ENCODE data around the gene NARS2.

NARS2 gene

DNA sequence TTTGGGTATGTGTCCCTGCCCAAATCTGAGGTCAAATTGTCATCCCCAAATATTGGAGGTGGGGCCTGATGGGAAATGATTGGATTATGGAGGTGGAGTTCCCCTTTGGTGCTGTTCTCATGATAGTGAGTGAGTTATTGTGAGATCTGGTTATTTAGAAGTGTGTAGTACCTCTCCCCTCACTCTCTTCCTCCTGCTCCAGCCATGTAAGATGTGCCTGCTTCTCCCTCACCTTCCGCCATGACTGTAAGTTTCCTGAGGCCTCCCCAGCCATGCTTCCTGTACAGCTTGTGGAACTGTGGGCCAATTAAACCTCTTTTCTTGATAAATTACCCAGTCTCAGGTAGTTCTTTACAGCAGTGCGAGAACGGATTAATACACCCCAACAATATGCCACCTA lies 166.0 kb downstream of the NARS2 start:
- no peak for TF ChIP-seq YY1 (IDR thresholded peaks at IDR 0.05; ENCODE audit: insufficient read depth, insufficient read length)
- no peak for TF ChIP-seq ZNF274 (IDR thresholded peaks at IDR 0.05; ENCODE audit: low read depth, low read length)
- no peak for TF ChIP-seq SUZ12 (IDR thresholded peaks at IDR 0.05; ENCODE audit: extremely low read depth, insufficient read depth, insufficient read length)
- H3K36me3 ChIP-seq (ENCODE audit: insufficient read depth, insufficient read length, low read length): no peaks in the 10 kb centered on the region
- H3K9ac ChIP-seq (ENCODE audit: insufficient read length, low read depth): no peak overlapping the region

DNA sequence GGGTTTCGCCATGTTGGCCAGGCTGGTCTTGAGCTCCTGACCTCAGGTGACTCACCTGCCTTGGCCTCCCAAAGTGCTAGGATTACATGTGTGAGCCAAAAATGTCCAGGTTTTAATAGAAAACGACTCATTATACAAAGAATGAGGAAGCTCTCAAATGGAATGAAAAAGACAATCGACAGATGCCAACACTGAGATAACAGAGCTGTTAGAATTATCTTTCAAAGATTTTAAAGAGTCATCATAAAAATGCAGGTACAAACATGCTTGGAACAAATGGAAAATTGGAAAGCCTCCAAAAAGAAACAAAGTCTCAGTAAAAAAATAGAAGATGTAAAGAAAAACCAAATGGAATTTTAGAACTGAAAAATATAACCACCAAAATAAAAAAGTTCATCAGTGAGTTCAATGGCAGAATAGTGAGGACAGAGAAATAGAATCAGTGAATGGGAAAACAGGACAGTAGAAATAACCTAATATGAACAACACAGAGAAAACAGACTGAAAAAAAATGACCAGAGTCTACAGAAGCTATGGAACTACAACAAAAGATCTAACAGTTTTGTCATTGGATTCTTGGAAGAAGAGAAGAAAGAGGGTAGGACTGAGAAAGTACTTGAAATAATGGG lies 168.0 kb downstream of the NARS2 start:
- DNase-seq (ENCODE audit: low read depth, low spot score): no peak
- no peak for TF ChIP-seq YY1 (IDR thresholded peaks at IDR 0.05; ENCODE audit: insufficient read depth, insufficient read length)
- TF ChIP-seq ZNF274 (IDR thresholded peaks at IDR 0.05; ENCODE audit: low read depth, low read length): no peak
- no peak for TF ChIP-seq SUZ12 (IDR thresholded peaks at IDR 0.05; ENCODE audit: extremely low read depth, insufficient read depth, insufficient read length)
- H3K4me3 ChIP-seq (ENCODE audit: insufficient read length, low read depth): no peak overlapping the region
- no peaks in the 10 kb centered on the region for H3K27me3 ChIP-seq (ENCODE audit: insufficient read depth, insufficient read length)
- H3K4me1 ChIP-seq (ENCODE audit: insufficient read depth, insufficient read length): no peaks in the 10 kb centered on the region
- H3K9ac ChIP-seq (ENCODE audit: insufficient read length, low read depth): no peak overlapping the region
- no peaks in the 10 kb centered on the region for H3K36me3 ChIP-seq (ENCODE audit: insufficient read depth, insufficient read length, low read length)
- H3K9me3 ChIP-seq (ENCODE audit: insufficient read depth, low read length): no peaks in the 10 kb centered on the region

More for the DNA sequence above, 166.0 kb downstream of the NARS2 start:
- DNase-seq (ENCODE audit: low read depth, low spot score): no peak
- no peaks in the 10 kb centered on the region for H3K9me3 ChIP-seq (ENCODE audit: insufficient read depth, low read length)
- no peaks in the 10 kb centered on the region for H3K4me1 ChIP-seq (ENCODE audit: insufficient read depth, insufficient read length)
- H3K27me3 ChIP-seq (ENCODE audit: insufficient read depth, insufficient read length): no peaks in the 10 kb centered on the region
- H3K4me3 ChIP-seq (ENCODE audit: insufficient read length, low read depth): no peak overlapping the region

DNA sequence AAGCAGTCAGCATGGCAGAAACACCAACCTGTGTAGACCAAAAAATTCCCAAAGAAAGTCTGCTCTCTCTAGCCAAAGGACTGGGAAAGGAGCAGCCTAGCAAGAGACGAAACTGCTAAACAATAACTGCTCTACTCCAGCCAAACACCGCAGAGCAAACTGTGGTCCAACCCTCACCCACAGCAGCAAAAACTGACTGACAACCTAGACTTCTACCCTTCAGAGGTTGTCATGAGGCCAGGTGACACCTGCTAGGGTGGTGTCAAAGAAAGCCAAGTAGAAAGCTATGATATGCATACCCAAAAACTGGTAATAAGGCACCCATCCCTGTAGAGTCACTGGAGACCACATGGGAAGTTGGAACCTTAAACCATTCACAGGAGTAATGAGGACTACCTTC lies 168.9 kb downstream of the NARS2 start:
- Histone ChIP-seq H3K9me3 (ENCODE audit: insufficient read depth, low read length) (no peaks in the 10 kb centered on the region), H3K4me1 (ENCODE audit: insufficient read depth, insufficient read length) (no peaks in the 10 kb centered on the region), H3K9ac (ENCODE audit: insufficient read length, low read depth) (no peak overlapping the region), H3K27me3 (ENCODE audit: insufficient read depth, insufficient read length) (no peaks in the 10 kb centered on the region), H3K4me3 (ENCODE audit: insufficient read length, low read depth) (no peak overlapping the region), H3K36me3 (ENCODE audit: insufficient read depth, insufficient read length, low read length) (no peaks in the 10 kb centered on the region)
- DNase-seq (ENCODE audit: low read depth, low spot score): no peak
- TF ChIP-seq YY1 (IDR thresholded peaks at IDR 0.05; ENCODE audit: insufficient read depth, insufficient read length): no peak
- TF ChIP-seq ZNF274 (IDR thresholded peaks at IDR 0.05; ENCODE audit: low read depth, low read length): no peak
- no peak for TF ChIP-seq SUZ12 (IDR thresholded peaks at IDR 0.05; ENCODE audit: extremely low read depth, insufficient read depth, insufficient read length)

DNA sequence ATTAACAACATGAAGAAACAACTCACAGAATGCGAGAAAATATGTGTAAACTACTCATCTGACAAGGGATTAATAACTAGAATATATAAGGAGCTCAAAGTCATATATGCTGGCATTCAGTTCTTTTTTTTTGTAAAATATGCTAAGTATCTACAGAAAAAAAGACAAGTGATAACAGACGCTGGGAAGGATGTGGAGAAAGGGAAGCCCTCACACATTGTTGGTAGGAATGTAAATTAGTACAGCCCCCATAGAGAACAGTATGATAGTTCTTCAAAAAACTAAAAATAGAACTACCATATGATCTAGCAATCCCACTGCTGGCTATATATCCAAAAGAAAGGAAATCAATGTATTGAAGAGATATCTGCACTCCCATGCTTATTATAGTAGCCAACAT lies 170.9 kb downstream of the NARS2 start:
- H3K4me3 ChIP-seq (ENCODE audit: insufficient read length, low read depth): no peak overlapping the region
- H3K36me3 ChIP-seq (ENCODE audit: insufficient read depth, insufficient read length, low read length): no peaks in the 10 kb centered on the region
- H3K9me3 ChIP-seq (ENCODE audit: insufficient read depth, low read length): no peaks in the 10 kb centered on the region
- TF ChIP-seq SUZ12 (IDR thresholded peaks at IDR 0.05; ENCODE audit: extremely low read depth, insufficient read depth, insufficient read length) (no peak), ZNF274 (IDR thresholded peaks at IDR 0.05; ENCODE audit: low read depth, low read length) (no peak), YY1 (IDR thresholded peaks at IDR 0.05; ENCODE audit: insufficient read depth, insufficient read length) (no peak)
- no peaks in the 10 kb centered on the region for H3K27me3 ChIP-seq (ENCODE audit: insufficient read depth, insufficient read length)
- DNase-seq (ENCODE audit: low read depth, low spot score): no peak
- H3K9ac ChIP-seq (ENCODE audit: insufficient read length, low read depth): no peak overlapping the region
- no peaks in the 10 kb centered on the region for H3K4me1 ChIP-seq (ENCODE audit: insufficient read depth, insufficient read length)

GRCh38 chr11:78402847-78403246 lies 171.8 kb downstream of the NARS2 start:
- no peak for DNase-seq (ENCODE audit: low read depth, low spot score)
- no peaks in the 10 kb centered on the region for H3K9me3 ChIP-seq (ENCODE audit: insufficient read depth, low read length)
- no peak overlapping the region for H3K4me3 ChIP-seq (ENCODE audit: insufficient read length, low read depth)
- no peak overlapping the region for H3K9ac ChIP-seq (ENCODE audit: insufficient read length, low read depth)
- no peaks in the 10 kb centered on the region for H3K4me1 ChIP-seq (ENCODE audit: insufficient read depth, insufficient read length)
- H3K27me3 ChIP-seq (ENCODE audit: insufficient read depth, insufficient read length): no peaks in the 10 kb centered on the region
- H3K36me3 ChIP-seq (ENCODE audit: insufficient read depth, insufficient read length, low read length): no peaks in the 10 kb centered on the region
- TF ChIP-seq YY1 (IDR thresholded peaks at IDR 0.05; ENCODE audit: insufficient read depth, insufficient read length) (no peak), ZNF274 (IDR thresholded peaks at IDR 0.05; ENCODE audit: low read depth, low read length) (no peak), SUZ12 (IDR thresholded peaks at IDR 0.05; ENCODE audit: extremely low read depth, insufficient read depth, insufficient read length) (no peak)

GRCh38 chr11:78400702-78401101 lies 174.0 kb downstream of the NARS2 start:
- Histone ChIP-seq H3K36me3 (ENCODE audit: insufficient read depth, insufficient read length, low read length) (no peaks in the 10 kb centered on the region), H3K9ac (ENCODE audit: insufficient read length, low read depth) (no peak overlapping the region), H3K27me3 (ENCODE audit: insufficient read depth, insufficient read length) (no peaks in the 10 kb centered on the region), H3K9me3 (ENCODE audit: insufficient read depth, low read length) (no peaks in the 10 kb centered on the region), H3K4me3 (ENCODE audit: insufficient read length, low read depth) (no peak overlapping the region), H3K4me1 (ENCODE audit: insufficient read depth, insufficient read length) (no peaks in the 10 kb centered on the region)
- no peak for DNase-seq (ENCODE audit: low read depth, low spot score)
- TF ChIP-seq YY1 (IDR thresholded peaks at IDR 0.05; ENCODE audit: insufficient read depth, insufficient read length): no peak
- no peak for TF ChIP-seq ZNF274 (IDR thresholded peaks at IDR 0.05; ENCODE audit: low read depth, low read length)
- TF ChIP-seq SUZ12 (IDR thresholded peaks at IDR 0.05; ENCODE audit: extremely low read depth, insufficient read depth, insufficient read length): no peak

DNA sequence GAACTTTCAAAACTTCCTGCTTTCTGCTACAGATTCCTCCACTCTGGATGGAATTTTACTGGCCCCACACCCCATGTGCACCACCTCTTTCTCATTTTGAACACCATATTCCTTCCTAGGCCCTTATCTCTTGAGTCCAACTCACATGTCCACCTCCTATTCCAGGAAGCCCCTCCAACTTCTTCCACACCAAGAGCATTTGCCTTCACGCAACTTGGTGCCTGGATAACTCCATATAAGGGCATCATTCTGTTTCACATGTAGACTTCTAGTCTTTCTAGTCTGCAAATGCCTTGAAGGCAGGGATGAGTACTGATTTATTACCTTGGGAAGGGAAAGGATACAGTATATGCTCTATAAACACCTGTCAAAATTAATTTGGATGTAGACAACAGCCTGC lies 174.5 kb downstream of the NARS2 start:
- Histone ChIP-seq H3K4me1 (ENCODE audit: insufficient read depth, insufficient read length) (no peaks in the 10 kb centered on the region), H3K9me3 (ENCODE audit: insufficient read depth, low read length) (no peaks in the 10 kb centered on the region), H3K36me3 (ENCODE audit: insufficient read depth, insufficient read length, low read length) (no peaks in the 10 kb centered on the region), H3K9ac (ENCODE audit: insufficient read length, low read depth) (no peak overlapping the region), H3K4me3 (ENCODE audit: insufficient read length, low read depth) (no peak overlapping the region), H3K27me3 (ENCODE audit: insufficient read depth, insufficient read length) (no peaks in the 10 kb centered on the region)
- TF ChIP-seq ZNF274 (IDR thresholded peaks at IDR 0.05; ENCODE audit: low read depth, low read length) (no peak), YY1 (IDR thresholded peaks at IDR 0.05; ENCODE audit: insufficient read depth, insufficient read length) (no peak), SUZ12 (IDR thresholded peaks at IDR 0.05; ENCODE audit: extremely low read depth, insufficient read depth, insufficient read length) (no peak)
- no peak for DNase-seq (ENCODE audit: low read depth, low spot score)

Data from NT2/D1 (cell line).